ENCODE data around the gene SOX11.

SOX11 gene

GRCh38 chr2:5719629-5720334 lies 27.6 kb downstream of the SOX11 start:
- no peak for TF ChIP-seq CTCF (IDR thresholded peaks at IDR 0.05; ENCODE audit: control extremely low read depth, extremely low read depth, low read depth, missing control alignments)
- DNase-seq (ENCODE audit: extremely low spot score) = no peak
- POLR2A ChIA-PET = no interaction called here
- CTCF ChIA-PET = no interaction called here

GRCh38 chr2:5720426-5720825 lies 28.2 kb downstream of the SOX11 start:
- TF ChIP-seq CTCF (IDR thresholded peaks at IDR 0.05; ENCODE audit: control extremely low read depth, extremely low read depth, low read depth, missing control alignments) = no peak
- no peak for DNase-seq (ENCODE audit: extremely low spot score)
- CTCF ChIA-PET = no interaction called here
- POLR2A ChIA-PET = no interaction called here

- no peak for DNase-seq (ENCODE audit: extremely low spot score)
- POLR2A ChIA-PET = no interaction called here
These were observed 30.1 kb downstream of the SOX11 start for GRCh38 chr2:5722236-5722635.

GRCh38 chr2:5723791-5724735 lies 31.9 kb downstream of the SOX11 start:
- no peak for DNase-seq (ENCODE audit: extremely low spot score)
- ChIA-PET POLR2A (no interaction called here), CTCF (no interaction called here)
- TF ChIP-seq CTCF (IDR thresholded peaks at IDR 0.05; ENCODE audit: control extremely low read depth, extremely low read depth, low read depth, missing control alignments) = no peak

More at GRCh38 chr2:5722236-5722635, 30.1 kb downstream of the SOX11 start:
- CTCF ChIA-PET = no interaction called here
- no peak for TF ChIP-seq CTCF (IDR thresholded peaks at IDR 0.05; ENCODE audit: control extremely low read depth, extremely low read depth, low read depth, missing control alignments)

- no peak for DNase-seq (ENCODE audit: extremely low spot score)
- TF ChIP-seq CTCF (IDR thresholded peaks at IDR 0.05; ENCODE audit: control extremely low read depth, extremely low read depth, low read depth, missing control alignments) = no peak
- ChIA-PET CTCF (no interaction called here), POLR2A (no interaction called here)
These were observed 32.9 kb downstream of the SOX11 start for GRCh38 chr2:5725072-5725471.

GRCh38 chr2:5725794-5726463 lies 33.7 kb downstream of the SOX11 start:
- ChIA-PET POLR2A (no interaction called here), CTCF (no interaction called here)
- no peak for DNase-seq (ENCODE audit: extremely low spot score)
- TF ChIP-seq CTCF (IDR thresholded peaks at IDR 0.05; ENCODE audit: control extremely low read depth, extremely low read depth, low read depth, missing control alignments) = no peak

All from GM10248 (cell line).